ELR (cell line): ENCODE results near the gene LMX1B.
"Not testable (repeated sequence)": the region's sequence is repeated elsewhere in the genome, so short reads cannot be mapped to it uniquely, and the experiment has no call there.

Experiments used
- DNase-seq: peaks from one replicate; pipeline ENCODE4 v3.0.0-alpha.2; 2015; ENCODE audit warnings: low read depth

The LMX1B gene

GRCh38 chr9:126708178-126708577 lies 94.5 kb downstream of the LMX1B start:
- DNase-seq: no peak

GRCh38 chr9:126709241-126709640 lies 95.5 kb downstream of the LMX1B start:
- no peak for DNase-seq

GRCh38 chr9:126715382-126715781 lies 101.7 kb downstream of the LMX1B start:
- DNase-seq: no peak

DNA sequence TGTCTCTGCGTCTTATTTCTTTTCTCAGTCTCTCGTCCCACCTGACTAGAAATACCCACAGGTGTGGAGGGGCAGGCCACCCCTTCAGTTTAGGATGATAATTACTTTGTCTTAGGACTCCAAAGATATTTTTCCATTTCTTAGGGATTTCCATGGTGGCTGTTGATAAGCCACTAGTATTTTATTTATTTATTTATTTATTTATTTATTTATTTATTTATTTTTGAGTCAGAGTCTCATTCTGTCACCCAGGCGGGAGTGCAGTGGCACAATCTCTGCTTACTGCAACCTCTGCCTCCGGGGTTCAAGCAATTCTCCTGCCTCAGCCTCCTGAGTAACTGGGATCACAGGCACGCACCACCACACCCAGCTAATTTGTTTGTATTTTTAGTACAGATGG lies 103.7 kb downstream of the LMX1B start:
- DNase-seq: not testable (repeated sequence)

DNA sequence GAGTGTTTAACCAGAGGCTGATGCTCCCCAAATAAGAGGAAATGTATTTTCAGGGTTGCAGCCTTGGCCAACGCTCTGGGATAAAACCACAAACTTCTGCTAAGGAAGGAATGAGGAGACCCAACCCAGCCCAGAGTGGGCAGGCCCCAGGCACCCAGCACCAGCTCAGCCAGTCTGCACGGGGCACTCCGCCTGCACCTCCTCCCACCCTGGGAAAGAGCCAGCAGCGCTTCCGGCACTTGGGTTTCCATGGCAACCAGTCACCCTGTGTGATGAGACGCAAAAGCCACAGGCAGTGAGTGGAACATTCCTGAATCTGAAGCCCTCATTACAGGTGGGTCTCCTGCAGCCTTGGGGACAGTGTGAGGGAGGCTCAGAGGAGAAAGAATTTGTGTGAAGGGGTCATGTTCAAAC lies 105.9 kb downstream of the LMX1B start:
- DNase-seq: peak; percentile 62

GRCh38 chr9:126720036-126720435 lies 106.3 kb downstream of the LMX1B start:
- DNase-seq: no peak

DNA sequence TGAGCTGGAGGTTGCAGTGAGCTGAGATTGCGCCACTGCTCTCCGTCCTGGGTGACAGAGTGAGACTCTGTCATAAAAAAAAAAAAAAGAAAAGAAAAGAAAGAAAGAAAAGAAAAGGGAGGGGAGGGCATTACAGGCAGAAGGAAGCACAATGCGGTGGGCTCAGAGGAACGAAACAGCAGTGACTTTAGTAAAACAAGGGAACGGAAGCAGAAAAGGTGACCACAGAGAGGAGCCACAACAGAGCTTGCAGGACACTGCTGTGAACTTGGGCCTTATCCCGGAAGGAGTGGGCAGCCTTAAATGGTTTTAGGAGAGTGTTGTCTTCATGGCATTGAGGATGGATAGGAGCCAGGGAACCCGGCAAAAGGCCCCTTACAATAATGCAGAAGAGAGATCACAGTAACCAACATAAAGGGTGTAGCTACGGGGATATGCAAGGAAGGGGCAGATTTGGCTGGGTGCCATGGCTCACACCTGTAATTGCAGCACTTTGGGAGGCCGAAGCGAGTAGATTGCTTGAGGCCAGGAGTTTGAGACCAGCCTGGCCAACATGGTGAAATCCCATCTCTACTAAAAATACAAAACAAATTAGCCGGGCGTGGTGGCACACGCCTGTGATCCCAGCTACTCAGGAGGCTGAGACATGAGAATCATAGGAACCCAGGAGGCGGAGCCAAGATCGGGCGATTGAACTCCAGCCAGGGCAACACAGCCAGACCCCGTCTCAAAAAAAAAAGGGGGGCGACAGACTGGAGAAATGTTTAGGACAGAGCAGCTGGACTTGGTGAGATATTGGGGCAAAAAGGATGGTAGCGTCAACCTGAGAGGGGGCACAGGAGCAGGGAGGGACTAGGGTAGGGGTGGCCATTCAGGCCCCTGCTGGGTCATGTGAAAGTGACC lies 107.2 kb downstream of the LMX1B start:
- no peak for DNase-seq

DNA sequence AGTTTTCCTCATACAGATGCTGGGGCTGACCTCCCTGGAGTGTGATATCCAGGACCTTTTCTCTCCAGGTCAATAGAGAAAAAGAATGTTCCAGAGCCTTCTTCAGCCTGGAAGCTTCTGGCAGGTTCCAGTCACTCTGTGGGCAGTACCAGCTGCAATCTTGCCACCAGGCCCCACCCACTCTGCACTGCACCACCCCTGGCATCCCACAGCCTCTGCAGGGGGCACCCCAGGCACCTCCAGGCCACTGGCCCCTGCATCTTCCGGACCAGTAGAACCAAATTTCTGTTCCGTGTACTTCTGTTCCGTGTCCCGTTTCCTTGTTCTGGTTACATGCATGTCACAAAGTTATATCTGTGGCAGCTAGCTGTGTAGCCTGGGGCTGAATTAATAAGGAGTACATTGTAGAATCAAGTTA lies 107.8 kb downstream of the LMX1B start:
- no peak for DNase-seq

DNA sequence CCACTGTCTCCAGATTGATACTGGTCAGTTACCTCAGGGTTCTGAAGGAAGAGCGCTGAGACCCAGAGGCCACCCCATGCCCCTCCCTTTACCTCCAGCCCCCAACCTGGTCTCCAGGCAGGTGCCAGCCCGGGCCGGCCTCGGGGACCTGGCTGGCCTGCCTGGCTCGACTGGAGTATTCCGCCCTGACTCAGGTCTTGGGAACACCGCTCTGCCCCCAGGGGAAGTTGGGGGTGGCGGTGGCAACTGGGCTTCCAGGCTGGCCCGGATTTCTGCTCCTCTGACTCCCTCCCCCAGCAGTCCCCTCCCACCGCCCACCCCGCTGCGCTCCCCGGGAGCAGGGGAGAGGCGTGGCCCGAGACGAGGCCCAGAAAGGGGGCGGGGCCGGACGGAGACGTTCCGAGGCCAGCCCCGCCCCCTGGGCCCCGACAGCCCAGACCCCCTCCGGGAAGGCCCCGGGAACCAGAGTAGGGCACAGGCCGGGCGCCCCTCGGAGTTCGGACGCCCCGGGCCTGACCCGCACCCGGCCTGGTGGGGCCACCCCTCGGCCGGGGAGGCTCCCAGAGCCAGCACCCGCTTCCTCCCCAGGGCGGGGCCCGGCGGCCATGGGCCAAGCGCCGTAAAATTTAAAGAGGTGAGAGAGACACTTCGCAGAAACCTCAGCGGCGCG lies 108.7 kb downstream of the LMX1B start:
- DNase-seq: peak; percentile 75

DNA sequence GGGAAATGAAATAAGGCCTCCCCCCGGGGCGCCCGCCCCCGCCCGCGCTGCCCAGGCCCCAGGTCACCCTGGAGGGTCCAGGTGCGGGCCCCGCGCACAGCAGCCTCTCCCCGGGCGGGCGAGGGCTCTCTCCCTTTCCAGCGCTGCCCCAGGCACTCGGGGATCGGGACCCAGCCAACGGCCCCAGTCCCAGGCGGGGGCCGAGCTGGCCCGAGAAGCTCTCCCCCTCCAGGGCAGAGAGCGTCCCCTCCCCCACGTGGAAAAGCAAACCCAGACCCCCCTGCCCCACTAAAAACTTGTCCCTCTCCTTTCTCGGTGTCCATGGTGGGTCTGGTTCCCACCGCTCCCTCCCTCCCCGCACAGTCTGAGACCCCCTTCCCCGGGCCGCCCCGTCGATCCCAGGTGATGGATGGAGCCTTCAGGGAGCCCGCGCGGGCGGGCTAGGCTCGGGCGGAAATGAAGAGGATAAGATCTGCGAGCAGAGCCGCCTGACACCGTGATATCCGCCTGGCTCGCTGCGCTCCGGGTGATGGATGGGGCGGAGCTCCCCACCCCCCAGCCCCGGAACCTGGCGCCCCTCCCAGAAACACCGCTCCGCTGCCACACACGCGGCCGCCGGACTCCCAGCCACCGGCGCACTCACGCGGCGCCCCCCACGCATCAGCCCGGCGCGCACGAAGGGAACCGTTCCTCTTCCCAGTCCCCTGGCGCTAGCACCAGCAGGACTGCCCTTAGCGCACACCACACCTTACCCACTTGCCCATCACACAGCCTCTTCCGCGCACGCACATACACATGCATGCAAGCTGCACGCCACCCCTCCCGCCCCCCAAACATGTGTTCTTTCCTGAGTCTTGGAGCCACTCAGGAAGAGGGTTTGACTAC lies 109.4 kb downstream of the LMX1B start:
- peak; percentile 30 for DNase-seq

- DNase-seq: peak; percentile 37
Measured at GRCh38 chr9:126723807-126724172, 110.1 kb downstream of the LMX1B start.

DNA sequence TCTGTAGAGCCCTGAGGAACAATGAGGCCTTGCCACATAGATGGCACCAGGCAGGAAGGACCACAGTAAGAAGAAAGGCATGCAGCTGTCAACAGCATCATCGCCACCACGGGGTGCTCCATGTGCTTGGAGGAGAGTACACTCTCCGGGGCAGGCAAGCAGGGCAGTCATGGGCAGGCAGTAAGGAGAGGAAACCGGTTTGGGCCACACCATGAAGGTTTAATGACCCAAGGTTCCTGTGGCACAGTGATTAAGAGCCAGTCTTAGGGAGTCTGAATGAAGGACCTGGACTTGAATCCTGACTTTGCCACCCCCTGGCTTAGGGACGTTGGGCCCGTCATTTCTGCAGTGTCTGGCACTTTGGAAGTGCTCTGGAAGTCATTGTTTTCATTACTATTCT lies 110.5 kb downstream of the LMX1B start:
- no peak for DNase-seq

DNA sequence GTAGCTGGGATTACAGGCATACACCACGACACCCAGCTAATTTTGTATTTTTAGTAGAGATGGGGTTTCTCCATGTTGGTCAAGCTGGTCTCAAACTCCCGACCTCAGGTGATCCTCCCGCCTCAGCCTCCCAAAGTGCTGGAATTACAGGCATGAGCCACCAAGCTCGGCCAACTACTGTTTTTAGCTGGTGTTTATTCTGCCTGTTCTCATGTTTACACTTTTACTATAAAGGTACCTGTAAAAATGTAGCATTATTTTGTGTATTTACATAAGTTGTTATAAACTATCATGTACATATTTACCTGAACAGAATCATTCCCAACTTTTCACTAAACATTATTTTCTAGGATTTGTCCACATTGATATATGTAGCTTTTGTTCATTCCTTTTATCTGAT lies 111.8 kb downstream of the LMX1B start:
- DNase-seq: not testable (repeated sequence)

GRCh38 chr9:126728210-126728609 lies 114.5 kb downstream of the LMX1B start:
- DNase-seq: not testable (repeated sequence)

GRCh38 chr9:126730592-126730991 lies 116.9 kb downstream of the LMX1B start:
- DNase-seq: not testable (repeated sequence)

DNA sequence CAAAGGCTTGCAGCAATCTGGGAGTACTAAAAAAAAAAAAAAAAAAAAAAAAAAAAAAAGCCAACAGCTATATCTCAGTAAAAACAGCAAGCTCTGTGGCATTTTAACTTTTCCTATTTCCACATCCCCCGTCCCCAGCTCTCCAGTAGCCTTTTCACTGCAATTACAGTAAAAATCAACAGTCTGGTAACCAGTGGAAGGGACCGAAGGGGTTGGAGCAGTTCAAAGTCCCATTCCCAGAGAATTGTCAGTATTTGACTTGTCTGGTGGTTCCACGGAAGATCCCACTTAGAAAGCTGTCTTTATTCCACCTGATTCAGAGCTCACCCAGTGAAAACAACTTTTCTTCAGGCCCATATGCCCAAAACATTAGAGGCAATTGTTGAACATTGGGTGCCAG lies 119.3 kb downstream of the LMX1B start:
- DNase-seq: no peak

GRCh38 chr9:126734877-126735276 lies 121.1 kb downstream of the LMX1B start:
- no peak for DNase-seq

DNA sequence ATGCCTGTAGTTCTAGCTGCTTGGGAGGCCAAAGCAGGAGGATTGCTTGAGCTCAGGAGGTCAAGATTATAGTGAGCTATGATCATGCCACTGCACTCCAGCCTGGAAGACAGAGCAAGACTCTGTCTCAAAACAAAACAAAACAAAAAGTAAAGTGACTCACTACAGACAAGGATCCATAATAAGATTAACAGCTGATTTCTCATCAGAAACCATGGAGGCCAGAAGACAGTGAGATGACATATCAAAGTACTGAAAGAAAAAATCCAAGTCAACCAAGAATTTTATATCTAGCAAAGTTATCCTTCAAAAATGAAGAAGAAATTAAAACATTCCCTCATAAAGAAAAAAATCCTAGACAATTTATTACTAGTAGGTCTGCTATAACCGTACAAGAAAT lies 121.8 kb downstream of the LMX1B start:
- no peak for DNase-seq

DNA sequence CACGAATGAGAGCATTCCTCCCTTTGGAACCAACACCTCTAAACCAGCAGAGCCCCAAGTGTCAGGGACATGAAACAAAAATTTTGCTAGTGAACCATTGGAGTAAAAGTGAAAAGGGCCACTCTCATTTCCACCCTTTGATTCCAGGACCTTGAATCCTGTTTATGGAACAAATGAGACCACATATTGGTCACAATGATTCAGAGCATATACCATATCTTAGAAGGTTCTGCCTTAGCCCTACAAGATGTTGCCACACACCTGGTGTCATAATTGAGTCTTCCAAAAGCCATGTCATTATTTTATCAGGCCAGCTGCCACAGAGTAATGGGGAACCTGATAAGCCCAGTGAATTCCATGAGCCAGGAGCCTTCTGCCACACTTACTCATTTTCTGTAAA lies 124.8 kb downstream of the LMX1B start:
- DNase-seq: no peak

DNA sequence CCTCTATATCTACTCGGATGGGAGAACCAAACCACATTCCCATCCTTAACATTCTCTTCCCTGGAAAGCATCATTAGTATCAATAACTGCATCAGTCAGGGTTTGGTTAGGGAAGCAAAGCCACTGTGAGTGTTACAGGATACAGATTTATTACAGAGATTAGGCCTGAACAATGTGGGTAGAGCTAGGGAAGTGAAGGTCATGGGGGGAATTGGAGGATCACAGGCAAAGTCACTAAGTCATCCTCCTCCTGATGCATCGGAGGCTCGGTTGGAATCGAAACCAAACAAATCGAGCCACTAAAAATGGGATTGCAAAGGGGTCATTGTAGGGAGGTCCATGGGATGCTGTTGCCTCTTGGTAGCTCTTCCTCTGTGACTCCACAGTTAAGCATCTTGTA lies 129.3 kb downstream of the LMX1B start:
- DNase-seq: no peak

- no peak for DNase-seq
Measured at GRCh38 chr9:126745574-126746411, 132.1 kb downstream of the LMX1B start.
